ENCODE measurements around the gene SRC.

- TF ChIP-seq EP300 (IDR thresholded peaks at IDR 0.05) (no peak), CTCF (IDR thresholded peaks at IDR 0.05) (no peak), POLR2A (IDR thresholded peaks at IDR 0.05) (no peak), POLR2AphosphoS5 (IDR thresholded peaks at IDR 0.05) (peak; percentile 37)
Observed at GRCh38 chr20:37323985-37324384, 22.0 kb upstream of the SRC start.

Measured in gastroesophageal sphincter (tissue), 3 donors.